H1 (cell line): ENCODE data around the gene NBDY. TPM values are rescaled to one million over a fixed set of nuclear protein-coding genes. Genes with fewer than 3 reads are reported as not detected.

Source experiments
- ATF3 ChIP-seq: IDR thresholded peaks from 2 replicates; pipeline ENCODE4 v1.6.1; 2011; ENCODE audit warnings: low read depth, mild to moderate bottlenecking, low read length; ENCODE audit not compliant: insufficient read depth
- BCL11A ChIP-seq, 2 experiments: IDR thresholded peaks; one replicate each; pipeline ENCODE4 v1.6.1; 2011; ENCODE audit warnings: low read depth in 2 of 2, low read length in 2 of 2, mild to moderate bottlenecking in 2 of 2
- JUN ChIP-seq: IDR thresholded peaks from 2 replicates; pipeline ENCODE4 v1.6.1; 2011; ENCODE audit warnings: low read depth, mild to moderate bottlenecking, improper control_type of control experiment, low read length
- USF2 ChIP-seq: IDR thresholded peaks from 2 replicates; pipeline ENCODE4 v1.6.1; 2011; ENCODE audit warnings: low read length, improper control_type of control experiment
- YY1 ChIP-seq: IDR thresholded peaks from 2 replicates; pipeline ENCODE4 v1.6.1; 2011; ENCODE audit warnings: low read depth, mild to moderate bottlenecking, low read length
- polyA plus RNA-seq, 7 experiments: library from polyadenylated mRNA; depleted of rRNA in 3 of 7; stranded (reverse) in 5 of 7; unstranded in 2 of 7; fragments of >200 nt in 5 of 7; fragments of 200-250 nt in 2 of 7; gene quantifications; 1 replicate in 5 of 7; 2 replicates in 1 of 7; 4 replicates in 1 of 7; pipeline versions ENCODE4 v1.2.1 to v1.2.3, GENCODE V29; 2011 to 2013; ENCODE audit warnings: missing spikeins in 2 of 7, mixed read lengths in 2 of 7
- total RNA-seq: library from RNA; stranded (reverse); fragmentation: NEBNext Ultra II Directional; extraction: Animal tissue kit (Norgen Biotek cat#: 25700); gene quantifications from 2 replicates; pipeline ENCODE4 v1.2.1, GENCODE V29; 2021
- TF ChIP-seq, protein P1 (sequence below), 3 experiments: IDR thresholded peaks; 1 replicate in 2 of 3; 2 replicates in 1 of 3; pipeline versions ENCODE4 v1.5.1 to v1.6.1; 2011; ENCODE audit warnings: low read length in 3 of 3, mild to moderate bottlenecking in 3 of 3, inconsistent platforms in 2 of 3, low read depth in 1 of 3, moderate library complexity in 1 of 3; ENCODE audit not compliant: insufficient read depth in 1 of 3; ENCODE audit errors: control extremely low read depth in 1 of 3

The NBDY gene
- total and polyA plus RNA-seq, 2 of the 8 experiments (the other 6 are each of a cell fraction or from before 2014, with no cell fraction given) = 42.3 to 57.8 TPM

- TF ChIP-seq, protein P1, sequence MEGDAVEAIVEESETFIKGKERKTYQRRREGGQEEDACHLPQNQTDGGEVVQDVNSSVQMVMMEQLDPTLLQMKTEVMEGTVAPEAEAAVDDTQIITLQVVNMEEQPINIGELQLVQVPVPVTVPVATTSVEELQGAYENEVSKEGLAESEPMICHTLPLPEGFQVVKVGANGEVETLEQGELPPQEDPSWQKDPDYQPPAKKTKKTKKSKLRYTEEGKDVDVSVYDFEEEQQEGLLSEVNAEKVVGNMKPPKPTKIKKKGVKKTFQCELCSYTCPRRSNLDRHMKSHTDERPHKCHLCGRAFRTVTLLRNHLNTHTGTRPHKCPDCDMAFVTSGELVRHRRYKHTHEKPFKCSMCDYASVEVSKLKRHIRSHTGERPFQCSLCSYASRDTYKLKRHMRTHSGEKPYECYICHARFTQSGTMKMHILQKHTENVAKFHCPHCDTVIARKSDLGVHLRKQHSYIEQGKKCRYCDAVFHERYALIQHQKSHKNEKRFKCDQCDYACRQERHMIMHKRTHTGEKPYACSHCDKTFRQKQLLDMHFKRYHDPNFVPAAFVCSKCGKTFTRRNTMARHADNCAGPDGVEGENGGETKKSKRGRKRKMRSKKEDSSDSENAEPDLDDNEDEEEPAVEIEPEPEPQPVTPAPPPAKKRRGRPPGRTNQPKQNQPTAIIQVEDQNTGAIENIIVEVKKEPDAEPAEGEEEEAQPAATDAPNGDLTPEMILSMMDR (IDR thresholded peaks at IDR 0.05; ENCODE audit: control extremely low read depth in 1 of 3, insufficient read depth in 1 of 3, low read depth in 1 of 3, low read length in 3 of 3) = peak in 2 of 3 experiments; percentile 33 to 48; a peak in 2 of 4 replicates
- TF ChIP-seq JUN = no peak
- TF ChIP-seq BCL11A (IDR thresholded peaks at IDR 0.05; ENCODE audit: low read depth in 2 of 2, low read length in 2 of 2) = no peak
- no peak for TF ChIP-seq ATF3
- TF ChIP-seq YY1 = no peak
- no peak for TF ChIP-seq USF2
Observed at GRCh38 chrX:56733459-56734046, 4.5 kb downstream of the NBDY start (continued).
